ENCODE measurements around the gene ALAS1. TPM values are rescaled to one million over a fixed set of nuclear protein-coding genes. Genes with fewer than 3 reads are reported as not detected.
A peak's percentile ranks its signal among the peaks of the same experiment; 100 is the strongest.
"Not testable (repeated sequence)": the region's sequence is repeated elsewhere in the genome, so short reads cannot be mapped to it uniquely, and the experiment has no call there.

ALAS1 gene
- total RNA-seq (2014; rRNA removed; shearing (Covaris generic)) = 28.5 and 37.4 TPM in 2 replicates

GRCh38 chr3:52197842-52198625 lies at the start of gene ALAS1:
ALAS1 (plus strand) TSS chr3:52198160; CDS start chr3:52199242, 1,082 bp downstream.
- DNase-seq (ENCODE audit: low spot score) = peak; percentile 71

GRCh38 chr3:52149021-52149420 lies 48.9 kb upstream of the ALAS1 start:
- no peak for DNase-seq (ENCODE audit: low spot score)

- no peak for DNase-seq (ENCODE audit: low spot score)
Measured at GRCh38 chr3:52149726-52150125, 48.2 kb upstream of the ALAS1 start.

- no peak for DNase-seq (ENCODE audit: low spot score)
Measured at GRCh38 chr3:52150357-52150756, 47.6 kb upstream of the ALAS1 start.

- no peak for DNase-seq (ENCODE audit: low spot score)
Measured at GRCh38 chr3:52150860-52151259, 47.1 kb upstream of the ALAS1 start.

GRCh38 chr3:52151991-52152390 lies 46.0 kb upstream of the ALAS1 start:
- not testable (repeated sequence) for DNase-seq (ENCODE audit: low spot score)

- no peak for DNase-seq (ENCODE audit: low spot score)
Measured at GRCh38 chr3:52153389-52154096, 44.4 kb upstream of the ALAS1 start.

- DNase-seq (ENCODE audit: low spot score) = peak; percentile 92
Measured at GRCh38 chr3:52154135-52155094, 43.5 kb upstream of the ALAS1 start, which contains the start of gene POC1A. POC1A (minus strand) TSS chr3:52154423; CDS start chr3:52154372, 51 bp downstream.

- DNase-seq (ENCODE audit: low spot score) = no peak
Measured at GRCh38 chr3:52155912-52156311, 42.0 kb upstream of the ALAS1 start.

GRCh38 chr3:52159503-52159902 lies 38.5 kb upstream of the ALAS1 start:
- no peak for DNase-seq (ENCODE audit: low spot score)

- no peak for DNase-seq (ENCODE audit: low spot score)
Measured at GRCh38 chr3:52162250-52162872, 35.6 kb upstream of the ALAS1 start.

- DNase-seq (ENCODE audit: low spot score) = no peak
Measured at GRCh38 chr3:52167240-52167639, 30.7 kb upstream of the ALAS1 start.

- DNase-seq (ENCODE audit: low spot score) = not testable (repeated sequence)
Measured at GRCh38 chr3:52170217-52170616, 27.7 kb upstream of the ALAS1 start.

GRCh38 chr3:52171514-52172261 lies 26.3 kb upstream of the ALAS1 start:
- DNase-seq (ENCODE audit: low spot score) = no peak

- no peak for DNase-seq (ENCODE audit: low spot score)
Measured at GRCh38 chr3:52172262-52172757, 25.6 kb upstream of the ALAS1 start.

GRCh38 chr3:52173101-52173500 lies 24.9 kb upstream of the ALAS1 start:
- DNase-seq (ENCODE audit: low spot score) = no peak

- no peak for DNase-seq (ENCODE audit: low spot score)
Measured at GRCh38 chr3:52174896-52175295, 23.1 kb upstream of the ALAS1 start.

GRCh38 chr3:52175416-52176179 lies 22.4 kb upstream of the ALAS1 start:
- no peak for DNase-seq (ENCODE audit: low spot score)

- no peak for DNase-seq (ENCODE audit: low spot score)
Measured at GRCh38 chr3:52176180-52176752, 21.7 kb upstream of the ALAS1 start.
